ENCODE measurements around the gene MBTPS1. TPM values are rescaled to one million over a fixed set of nuclear protein-coding genes. Genes with fewer than 3 reads are reported as not detected.

Gene MBTPS1
- polyA plus RNA-seq, 1 donor from 2014 or later, result 66.9 TPM

GRCh38 chr16:84032458-84033178 is 84.1 kb downstream of the MBTPS1 start:
- no peaks in the 10 kb centered on the region for H4K20me1 ChIP-seq (ENCODE audit: insufficient read depth)
- no peak overlapping the region for H2AFZ ChIP-seq (ENCODE audit: low read depth, low read length)
- H3K27ac ChIP-seq (ENCODE audit: low read length), result no peak overlapping the region
- no peak overlapping the region for H3K4me2 ChIP-seq (ENCODE audit: low read length)
- no peaks in the 10 kb centered on the region for H3K9me3 ChIP-seq (ENCODE audit: low read length)
- no peaks in the 10 kb centered on the region for H3K79me2 ChIP-seq (replicated peaks; ENCODE audit: insufficient read depth, low read length)
- H3K9ac ChIP-seq (ENCODE audit: low read length), result no peak overlapping the region
- H3K9me2 ChIP-seq (ENCODE audit: insufficient read depth, low read length), result no peaks in the 10 kb centered on the region
- H3K36me3 ChIP-seq (ENCODE audit: insufficient read depth, low read length), result no peaks in the 10 kb centered on the region
- no peaks in the 10 kb centered on the region for H3K27me3 ChIP-seq (ENCODE audit: insufficient read depth, low read depth, low read length)
- no peaks in the 10 kb centered on the region for H3F3A ChIP-seq (ENCODE audit: insufficient read depth, low read length, poor library complexity, severe bottlenecking)
- no peak overlapping the region for H3K4me3 ChIP-seq (ENCODE audit: low read length)
- TF ChIP-seq EP300 (conservative IDR thresholded peaks at IDR 0.05; ENCODE audit: poor library complexity, severe bottlenecking) (no peak), CTCF (IDR thresholded peaks at IDR 0.05; ENCODE audit: poor library complexity, severe bottlenecking) (no peak), TAF1 (IDR thresholded peaks at IDR 0.05; ENCODE audit: low read depth) (no peak), RAD21 (conservative IDR thresholded peaks at IDR 0.05) (no peak), REST (IDR thresholded peaks at IDR 0.05; ENCODE audit: borderline replicate concordance) (no peak), MXI1 (conservative IDR thresholded peaks at IDR 0.05; ENCODE audit: poor library complexity, severe bottlenecking) (no peak), POLR2AphosphoS5 (IDR thresholded peaks at IDR 0.05) (no peak), SMC3 (conservative IDR thresholded peaks at IDR 0.05; ENCODE audit: poor library complexity) (no peak), EZH2 (IDR thresholded peaks at IDR 0.05; ENCODE audit: borderline replicate concordance, insufficient read depth, low read length, poor library complexity, severe bottlenecking) (no peak)

GRCh38 chr16:84031556-84031955 is 85.2 kb downstream of the MBTPS1 start:
- Histone ChIP-seq H3K9me2 (ENCODE audit: insufficient read depth, low read length) (no peaks in the 10 kb centered on the region), H3K27me3 (ENCODE audit: insufficient read depth, low read depth, low read length) (no peaks in the 10 kb centered on the region), H3F3A (ENCODE audit: insufficient read depth, low read length, poor library complexity, severe bottlenecking) (no peaks in the 10 kb centered on the region), H3K4me2 (ENCODE audit: low read length) (no peak overlapping the region), H3K9me3 (ENCODE audit: low read length) (no peaks in the 10 kb centered on the region), H3K27ac (ENCODE audit: low read length) (no peak overlapping the region), H4K20me1 (ENCODE audit: insufficient read depth) (no peaks in the 10 kb centered on the region), H3K4me3 (ENCODE audit: low read length) (no peak overlapping the region), H2AFZ (ENCODE audit: low read depth, low read length) (no peak overlapping the region), H3K9ac (ENCODE audit: low read length) (no peak overlapping the region), H3K36me3 (ENCODE audit: insufficient read depth, low read length) (no peaks in the 10 kb centered on the region), H3K79me2 (replicated peaks; ENCODE audit: insufficient read depth, low read length) (no peaks in the 10 kb centered on the region)
- TF ChIP-seq TAF1 (IDR thresholded peaks at IDR 0.05; ENCODE audit: low read depth) (no peak), EZH2 (IDR thresholded peaks at IDR 0.05; ENCODE audit: borderline replicate concordance, insufficient read depth, low read length, poor library complexity, severe bottlenecking) (no peak), REST (IDR thresholded peaks at IDR 0.05; ENCODE audit: borderline replicate concordance) (no peak), CTCF (IDR thresholded peaks at IDR 0.05; ENCODE audit: poor library complexity, severe bottlenecking) (no peak), SMC3 (conservative IDR thresholded peaks at IDR 0.05; ENCODE audit: poor library complexity) (no peak), RAD21 (conservative IDR thresholded peaks at IDR 0.05) (no peak), MXI1 (conservative IDR thresholded peaks at IDR 0.05; ENCODE audit: poor library complexity, severe bottlenecking) (no peak)

Data from neural cell (in vitro differentiated cells).